Stimulated activated CD8-positive, alpha-beta memory T cell treated with anti-CD3 and anti-CD28 coated beads, Interleukin-7, amount 100 ng/mL, for 4 hours (primary cell): ENCODE data around the gene SLC25A40.
"Not testable (repeated sequence)": the region's sequence is repeated elsewhere in the genome, so short reads cannot be mapped to it uniquely, and the experiment has no call there.

Experiments
- DNase-seq, 2 donors: peaks; one replicate each; pipeline ENCODE4 v3.0.0-alpha.2; 2020; ENCODE audit warnings: low read depth in 2 of 2

Gene SLC25A40

DNA sequence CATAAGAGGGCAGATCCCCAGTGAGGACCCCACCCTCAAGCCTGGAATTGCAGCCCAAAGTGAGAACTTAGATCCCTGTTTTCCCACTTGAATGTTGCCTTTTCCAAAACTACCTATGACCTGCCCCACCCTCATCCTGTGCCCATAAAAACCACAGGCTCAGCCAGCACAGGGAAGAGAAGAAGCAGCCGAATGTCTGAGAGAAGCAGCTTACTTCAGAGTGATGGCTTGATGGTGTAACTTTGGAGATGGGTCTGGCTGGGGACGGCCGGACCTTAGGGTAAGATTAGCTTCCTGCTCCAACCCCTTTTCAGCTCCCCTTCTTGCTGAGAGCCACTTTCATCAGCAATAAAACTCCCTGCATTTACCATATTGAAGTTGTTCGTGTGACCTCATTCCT, 5.7 kb downstream of the SLC25A40 start:
- DNase-seq, result no peak

DNA sequence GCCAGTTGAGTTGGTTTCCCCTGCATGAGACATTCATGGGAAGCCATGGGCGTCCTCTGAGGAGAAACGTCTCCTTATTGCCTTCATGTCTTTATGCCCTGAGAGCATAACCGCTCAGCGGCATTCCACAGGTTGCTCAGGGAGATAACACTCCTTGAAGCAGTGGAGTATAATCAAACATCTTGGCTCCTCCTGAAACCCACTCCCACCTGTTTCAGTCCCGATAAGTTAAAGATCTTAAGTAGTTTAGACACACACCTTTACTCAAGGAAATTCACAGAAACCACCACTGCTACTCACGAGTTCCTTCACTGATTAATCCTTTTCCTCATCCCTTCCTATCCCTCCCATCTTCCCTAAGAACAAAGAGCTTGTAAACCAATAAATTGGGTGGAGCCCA, 9.6 kb downstream of the SLC25A40 start:
- DNase-seq, result not testable (repeated sequence)

DNA sequence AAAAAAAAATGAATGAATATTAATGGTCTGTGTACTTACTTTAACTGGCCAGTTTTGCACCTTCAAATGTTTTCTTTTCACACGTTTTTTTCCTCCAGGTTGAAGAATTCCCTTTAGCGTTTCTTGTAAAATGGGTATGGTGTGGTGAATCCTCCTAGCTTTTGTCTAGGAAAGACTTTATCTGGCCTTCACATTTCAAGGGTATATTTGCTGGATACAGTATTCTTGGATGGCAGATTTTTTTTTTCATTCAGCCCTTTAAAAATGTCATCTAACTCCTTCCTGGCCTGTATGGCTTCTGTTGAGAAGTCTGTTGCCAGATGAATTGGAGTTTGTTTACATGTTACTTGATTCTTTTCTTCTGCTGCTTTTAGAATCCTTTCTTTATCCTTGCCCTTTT, 10.1 kb downstream of the SLC25A40 start:
- no peak for DNase-seq

DNA sequence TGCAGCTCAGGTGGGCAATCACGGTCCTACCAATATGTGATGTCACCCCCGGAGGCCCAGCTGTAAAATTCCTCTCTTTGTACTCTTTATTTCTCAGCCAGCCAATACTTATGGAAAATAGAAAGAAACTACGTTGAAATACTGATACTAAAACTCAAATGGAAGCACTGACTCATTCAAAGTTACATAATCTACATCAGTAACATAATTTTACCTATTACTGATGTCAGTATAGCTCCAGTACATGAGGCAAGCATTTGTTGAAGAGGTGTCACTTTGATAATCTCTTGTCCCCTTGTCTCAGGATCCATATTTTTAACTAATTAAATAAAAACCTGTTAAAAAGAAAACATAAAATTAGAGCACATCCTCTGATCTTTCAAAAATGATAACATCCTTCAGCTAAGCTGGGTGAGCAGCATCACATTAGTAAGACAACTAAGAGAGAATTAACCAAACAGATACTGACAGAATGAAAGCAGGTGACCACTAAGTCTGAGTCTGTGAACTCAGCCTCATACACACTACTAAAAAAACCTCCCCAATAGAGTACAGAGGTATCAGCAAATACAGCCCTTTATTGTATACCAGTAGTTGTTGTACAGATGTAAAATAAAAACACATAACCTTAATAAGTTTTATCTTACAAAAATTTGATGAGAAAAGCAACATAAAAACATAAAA, 17.6 kb downstream of the SLC25A40 start:
- no peak for DNase-seq

DNA sequence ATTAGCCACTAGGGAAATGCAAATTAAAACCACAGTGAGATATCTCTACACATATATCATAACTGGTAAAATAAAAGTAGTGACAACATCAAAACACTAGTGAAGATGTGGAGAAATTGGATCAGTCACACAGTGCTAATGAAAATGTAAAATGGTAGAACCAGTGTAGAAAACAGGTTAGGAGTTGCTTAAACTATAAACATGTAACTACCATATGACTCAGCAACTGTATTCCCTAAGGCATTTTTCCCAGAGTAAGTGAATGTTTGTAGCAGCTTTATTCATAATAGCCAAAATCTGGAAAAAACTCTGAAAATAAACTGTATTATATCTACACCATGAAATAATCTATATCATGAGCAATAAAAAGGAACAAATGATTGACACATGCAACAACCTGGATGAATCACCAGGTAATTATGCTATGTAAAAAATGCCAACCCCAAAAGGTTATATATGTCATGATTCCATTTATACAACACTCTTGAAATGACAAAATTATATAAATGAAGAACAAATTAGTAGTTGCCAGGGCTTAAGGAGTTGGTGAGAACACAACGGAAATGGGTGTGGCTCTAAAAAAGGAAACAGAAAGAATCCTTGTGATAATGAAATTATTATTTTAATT, 22.8 kb downstream of the SLC25A40 start:
- no peak for DNase-seq

DNA sequence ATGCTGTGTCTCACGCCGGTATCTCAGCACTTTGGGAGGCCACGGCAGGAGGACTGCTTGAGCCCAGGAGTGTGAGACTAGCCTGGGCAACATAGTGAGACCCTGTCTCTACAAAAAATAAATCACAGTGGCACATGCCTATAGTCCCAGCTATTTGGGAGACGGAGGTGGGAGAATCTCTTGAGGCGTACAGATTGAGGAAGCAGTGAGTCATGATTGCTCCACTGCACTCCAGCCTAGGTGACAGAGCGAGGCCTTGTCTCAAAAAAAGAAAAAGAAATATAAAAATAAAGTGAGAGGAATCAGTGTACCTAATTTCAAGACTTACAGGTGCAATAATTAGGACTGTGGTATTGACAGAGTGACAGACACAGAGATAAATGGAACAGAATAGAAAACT, 23.9 kb downstream of the SLC25A40 start:
- DNase-seq, result no peak

DNA sequence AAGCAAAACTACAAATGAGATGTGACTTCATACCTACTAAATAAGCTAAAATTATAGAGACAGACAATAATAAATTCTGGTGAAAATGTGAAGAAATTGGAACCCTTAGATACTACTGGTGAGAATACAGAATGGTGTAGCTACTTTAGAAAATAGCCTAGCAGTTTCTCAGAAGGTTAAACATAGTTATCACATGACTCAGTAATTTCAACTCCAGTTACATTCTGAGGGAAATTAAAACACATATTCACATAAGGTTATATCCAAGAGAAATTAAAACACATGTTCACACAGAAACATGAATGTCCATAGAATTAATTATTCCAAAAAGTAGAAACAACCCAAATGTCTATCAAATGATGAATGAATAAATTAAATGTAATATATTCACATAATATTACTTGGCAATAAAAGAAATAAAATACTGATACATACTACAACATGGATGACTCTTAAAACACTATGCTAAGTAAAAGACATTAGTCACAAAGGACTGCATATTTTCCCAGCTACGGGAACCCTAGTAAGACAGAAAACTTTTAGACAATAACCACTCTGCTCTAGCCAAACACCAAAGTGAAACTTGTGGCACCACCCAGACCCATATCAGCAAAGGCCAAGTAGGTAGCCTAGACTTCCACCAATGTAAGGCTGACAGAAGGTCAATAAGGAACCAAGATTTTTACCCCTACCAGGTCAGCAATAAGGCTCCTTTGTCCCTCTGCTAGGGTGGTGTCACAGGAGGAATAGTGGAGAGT, 25.1 kb downstream of the SLC25A40 start:
- DNase-seq, result no peak

DNA sequence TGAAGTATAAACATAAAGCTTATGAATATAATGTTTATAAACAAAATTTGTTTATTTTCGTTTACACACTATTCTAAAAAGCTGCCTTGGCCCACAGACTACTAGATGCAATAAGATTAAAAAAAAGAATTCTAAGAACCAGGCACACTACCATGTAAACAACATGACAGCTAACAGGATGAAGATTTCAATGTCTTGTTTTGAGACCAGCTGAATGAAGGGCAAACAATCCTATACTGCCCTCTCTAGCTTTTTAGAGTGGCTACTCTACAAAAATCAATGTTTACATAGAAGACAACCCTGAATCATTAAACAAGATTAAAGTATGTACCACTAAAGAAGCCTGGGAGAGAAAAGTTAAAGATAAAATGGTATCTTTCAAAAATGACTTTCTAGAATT, 38.6 kb downstream of the SLC25A40 start:
- no peak for DNase-seq

DNA sequence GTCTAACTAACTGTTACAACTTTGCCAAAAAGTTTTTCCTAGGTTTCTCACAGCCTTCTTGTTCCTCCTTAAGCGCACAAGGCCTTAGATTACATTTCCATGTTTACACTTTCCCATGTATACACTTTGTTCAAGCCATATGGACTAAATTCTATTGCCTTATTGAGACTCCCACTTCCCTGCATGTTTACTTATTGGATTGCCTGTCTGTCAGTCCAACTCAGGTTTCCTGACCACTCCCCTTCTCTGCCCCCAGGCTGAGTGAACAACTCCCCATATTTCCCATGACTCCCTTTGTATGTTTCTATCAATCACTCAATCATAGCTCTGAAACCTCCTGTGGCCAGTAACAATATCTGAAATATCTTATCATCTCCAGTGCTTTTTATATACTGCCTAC, 43.0 kb downstream of the SLC25A40 start:
- DNase-seq, result no peak

DNA sequence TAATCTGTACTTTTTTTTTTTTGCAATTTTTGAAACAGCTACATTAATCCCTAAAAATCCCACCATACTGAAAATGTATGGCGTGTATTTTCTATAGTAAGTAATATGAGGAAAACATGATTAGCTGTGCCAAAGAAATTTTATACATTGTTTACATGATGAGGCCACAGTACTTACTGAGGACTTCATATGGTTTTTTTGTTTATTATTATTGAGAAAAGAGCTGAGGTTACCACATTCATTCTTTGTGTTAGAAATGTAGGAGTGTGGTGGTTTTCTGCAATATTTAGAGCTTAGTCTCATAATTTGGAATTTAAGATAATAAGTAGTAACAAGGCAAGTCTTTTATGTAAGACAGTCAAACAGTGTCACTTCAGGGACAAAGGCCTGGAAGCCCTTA, 45.1 kb downstream of the SLC25A40 start:
- DNase-seq, result no peak

DNA sequence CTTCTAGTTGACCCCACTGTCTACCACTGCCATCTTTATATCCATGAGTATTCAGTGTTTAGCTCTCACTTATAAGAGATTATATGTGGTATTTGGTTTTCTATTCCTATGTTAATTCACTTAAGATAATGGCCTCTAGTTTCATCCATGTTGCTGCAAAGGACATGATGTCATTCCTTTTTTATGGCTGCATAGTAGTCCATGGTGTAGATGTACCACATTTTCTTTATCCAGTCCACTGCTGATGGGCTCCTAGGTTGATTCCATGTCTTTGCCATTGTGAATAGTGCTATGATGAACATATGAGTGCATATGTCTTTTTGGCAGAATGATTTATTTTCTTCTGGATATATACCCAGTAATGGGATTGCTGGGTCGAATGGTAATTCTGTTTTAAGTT, 47.8 kb downstream of the SLC25A40 start:
- not testable (repeated sequence) for DNase-seq

DNA sequence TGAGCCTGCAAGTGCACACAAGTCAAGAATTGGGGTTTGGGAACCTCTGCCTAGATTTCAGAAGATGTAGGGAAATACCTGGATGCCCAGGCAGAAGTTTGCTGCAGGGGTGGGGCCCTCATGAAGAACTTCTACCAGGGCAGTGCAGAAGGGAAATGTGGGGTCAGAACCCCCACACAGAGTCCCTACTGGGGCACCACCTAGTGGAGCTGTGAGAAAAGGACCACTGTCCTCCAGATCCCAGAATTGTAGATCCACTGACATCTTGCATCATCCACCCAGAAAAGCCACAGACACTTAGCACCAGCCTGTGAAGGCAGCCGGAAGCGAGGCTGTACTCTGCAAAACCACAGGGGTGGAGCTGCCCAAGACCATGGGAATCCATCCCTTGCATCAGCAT, 50.8 kb downstream of the SLC25A40 start:
- not testable (repeated sequence) for DNase-seq

DNA sequence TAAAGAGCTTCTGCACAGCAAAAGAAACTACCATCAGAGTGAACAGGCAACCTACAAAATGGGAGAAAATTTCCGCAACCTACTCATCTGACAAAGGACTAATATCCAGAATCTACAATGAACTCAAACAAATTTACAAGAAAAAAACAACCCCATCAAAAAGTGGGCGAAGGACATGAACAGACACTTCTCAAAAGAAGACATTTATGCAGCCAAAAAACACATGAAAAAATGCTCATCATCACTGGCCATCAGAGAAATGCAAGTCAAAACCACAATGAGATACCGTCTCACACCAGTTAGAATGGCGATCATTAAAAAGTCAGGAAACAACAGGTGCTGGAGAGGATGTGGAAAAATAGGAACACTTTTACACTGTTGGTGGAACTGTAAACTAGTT, 54.1 kb downstream of the SLC25A40 start:
- not testable (repeated sequence) for DNase-seq

DNA sequence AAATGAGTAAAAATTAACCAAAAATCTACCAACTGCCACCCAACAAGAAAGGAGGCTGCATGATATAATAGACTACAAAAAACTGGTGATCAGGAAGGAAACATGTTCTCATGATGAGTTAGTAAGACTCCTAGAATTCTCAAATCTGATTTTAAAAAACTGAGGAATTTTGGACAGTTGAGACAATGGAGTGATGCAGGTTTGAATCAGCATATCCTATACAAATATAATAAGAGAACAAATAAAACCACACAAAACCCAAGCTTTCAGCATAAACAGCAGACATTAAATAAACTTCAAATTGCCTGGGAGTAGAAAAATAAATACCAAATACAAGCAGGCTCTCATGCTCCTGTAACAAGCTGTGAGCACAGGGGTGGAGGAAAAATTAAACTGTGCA, 57.8 kb downstream of the SLC25A40 start:
- DNase-seq, result no peak

DNA sequence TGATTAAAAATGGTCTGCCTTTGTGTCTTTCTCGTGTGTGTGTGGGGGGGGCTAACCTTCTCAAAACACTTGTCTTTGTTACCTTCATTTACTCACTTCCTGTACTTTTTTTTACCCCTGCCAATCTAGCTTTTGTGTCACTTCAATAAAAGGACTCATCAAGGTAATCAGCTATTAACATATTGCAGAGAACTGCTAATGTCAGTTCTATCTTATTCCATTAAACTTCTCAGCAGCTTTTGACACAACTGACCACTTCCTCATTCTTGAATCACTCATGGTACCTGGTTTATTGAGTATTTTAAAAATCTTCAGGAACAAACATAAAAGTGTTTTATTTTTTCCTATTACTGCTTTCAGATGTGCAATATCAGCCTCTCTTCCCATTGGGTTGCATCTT, 59.8 kb downstream of the SLC25A40 start:
- no peak for DNase-seq

DNA sequence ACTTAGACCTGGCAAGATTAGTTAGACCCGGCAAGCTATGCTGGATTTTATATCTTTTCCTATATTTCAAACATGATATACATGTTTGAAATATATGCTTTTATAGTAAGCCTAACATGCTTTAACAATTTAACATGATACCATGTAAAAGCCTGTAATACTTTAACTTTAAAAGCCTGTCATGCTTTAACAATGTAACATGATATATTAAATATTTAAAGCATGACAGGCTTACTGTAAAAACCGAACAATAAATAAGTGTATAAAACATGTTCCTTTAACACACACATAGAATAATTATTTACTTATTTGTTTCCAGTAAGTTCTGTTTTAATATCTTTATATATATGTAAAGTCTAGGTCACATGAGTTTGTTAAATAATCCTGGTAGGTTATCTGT, 65.4 kb downstream of the SLC25A40 start:
- DNase-seq, result no peak

DNA sequence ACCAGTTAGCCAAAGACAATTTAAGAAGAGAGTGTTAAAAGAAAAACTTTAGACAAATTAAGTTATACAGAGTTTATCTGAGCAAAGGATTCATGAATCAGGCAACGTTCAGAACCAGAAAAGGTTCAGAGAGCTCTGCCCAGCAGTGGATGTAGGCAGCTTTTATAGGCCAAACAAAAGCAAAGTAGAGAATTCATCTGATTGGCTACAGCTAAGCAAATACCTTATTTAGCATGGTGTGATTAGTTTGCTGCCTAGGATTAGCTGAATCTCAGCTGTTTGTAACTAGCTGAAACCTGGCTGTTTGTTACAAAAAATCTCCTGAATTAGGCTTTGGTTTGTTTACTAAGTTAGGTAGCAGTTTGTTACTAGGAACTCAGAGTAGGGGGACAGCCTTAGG, 66.0 kb downstream of the SLC25A40 start:
- no peak for DNase-seq

DNA sequence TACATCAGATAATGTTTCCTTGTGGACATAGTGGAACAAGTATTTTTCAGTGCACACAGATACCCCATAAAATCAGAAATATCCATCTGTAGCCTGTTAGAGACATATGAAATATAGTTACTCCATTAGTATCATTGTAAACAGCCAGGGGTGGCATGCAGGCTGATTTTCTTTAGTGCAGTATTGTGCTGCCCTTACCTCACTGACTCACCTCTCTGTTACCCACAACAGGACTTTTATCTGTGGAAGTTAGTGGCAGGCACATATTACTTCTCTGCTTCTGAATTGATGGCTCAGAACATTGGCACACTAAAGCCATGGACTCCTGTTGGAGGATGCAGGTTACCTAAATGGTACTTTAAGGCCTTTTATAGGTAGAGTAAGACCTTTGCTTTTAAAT, 70.0 kb downstream of the SLC25A40 start:
- DNase-seq, result no peak

DNA sequence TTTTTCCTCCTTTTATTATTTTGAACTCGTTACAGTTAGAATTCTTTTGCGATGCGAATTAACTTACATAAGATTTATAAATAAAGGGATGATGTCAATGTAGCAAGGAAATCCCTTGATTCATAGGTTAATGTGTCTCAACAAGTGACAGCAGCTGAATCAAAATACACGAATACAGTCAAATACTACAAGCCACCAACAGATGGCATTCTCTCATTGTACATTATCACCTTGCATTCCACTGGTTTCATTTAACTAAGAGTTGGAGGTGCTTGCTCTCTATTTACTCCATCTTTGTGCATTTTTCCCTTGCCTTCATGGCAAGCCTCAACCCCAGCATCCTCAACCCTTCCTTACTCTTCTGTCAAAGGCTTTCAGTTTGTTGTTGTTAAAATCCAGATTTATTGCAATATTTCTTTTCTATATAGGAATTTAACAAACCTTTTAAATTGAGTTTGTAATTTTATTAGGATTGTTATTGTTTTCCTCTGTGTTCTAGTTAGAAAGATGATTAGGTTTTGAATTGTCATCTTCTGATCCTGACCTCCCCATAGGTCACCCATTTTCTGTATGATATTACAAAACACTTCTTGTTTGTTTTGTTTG, 78.3 kb downstream of the SLC25A40 start:
- DNase-seq, result no peak

DNA sequence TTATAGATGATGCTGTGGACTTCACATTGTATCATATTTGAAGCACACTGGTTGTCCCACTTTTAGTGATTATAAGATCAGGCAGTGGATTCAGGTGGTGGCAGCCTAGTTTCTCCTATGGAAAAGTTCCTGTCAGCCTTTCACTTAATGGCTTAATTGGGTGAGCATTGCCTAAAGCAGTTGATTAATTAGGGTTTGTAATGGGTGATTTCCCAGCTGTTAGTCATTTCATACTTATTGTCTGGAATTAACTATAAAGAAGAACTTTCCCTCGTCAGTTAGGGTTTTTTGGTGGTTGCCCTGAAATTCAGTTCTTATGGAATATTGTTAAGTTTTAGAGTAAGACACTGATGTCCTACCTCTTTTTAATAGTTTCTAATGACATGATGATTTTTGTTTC, 78.8 kb downstream of the SLC25A40 start:
- DNase-seq, result no peak

DNA sequence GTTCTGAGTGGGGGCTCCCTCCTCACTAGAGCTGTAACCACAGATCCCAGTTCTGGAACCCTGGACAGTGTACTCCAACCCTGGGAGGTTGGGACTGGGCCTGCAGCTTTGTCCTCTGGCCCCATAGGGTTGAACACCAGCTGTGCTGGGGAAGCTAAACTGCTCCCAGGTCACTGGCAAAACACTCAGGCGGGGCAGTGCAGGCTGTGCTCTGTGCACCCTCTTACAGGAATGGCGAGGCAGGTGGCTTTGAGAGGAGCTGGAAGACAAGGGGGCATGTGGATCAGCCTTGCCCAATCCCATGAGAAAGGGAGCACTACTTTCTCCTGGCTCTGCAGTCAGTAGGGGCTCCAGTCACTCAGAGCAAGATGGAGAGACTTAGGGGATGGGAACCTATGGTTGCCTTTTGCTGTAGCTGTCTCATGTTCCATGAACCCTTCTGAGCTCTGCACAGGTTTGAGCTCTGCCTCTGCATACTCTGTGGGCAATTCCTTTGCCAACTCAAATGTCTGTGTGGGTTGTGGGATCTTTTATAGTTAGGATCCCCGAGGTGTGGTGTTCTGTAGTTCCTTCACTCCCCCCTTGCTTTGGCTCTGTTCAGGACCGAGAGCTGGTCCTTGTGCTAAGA, 90.7 kb downstream of the SLC25A40 start:
- DNase-seq, result no peak

DNA sequence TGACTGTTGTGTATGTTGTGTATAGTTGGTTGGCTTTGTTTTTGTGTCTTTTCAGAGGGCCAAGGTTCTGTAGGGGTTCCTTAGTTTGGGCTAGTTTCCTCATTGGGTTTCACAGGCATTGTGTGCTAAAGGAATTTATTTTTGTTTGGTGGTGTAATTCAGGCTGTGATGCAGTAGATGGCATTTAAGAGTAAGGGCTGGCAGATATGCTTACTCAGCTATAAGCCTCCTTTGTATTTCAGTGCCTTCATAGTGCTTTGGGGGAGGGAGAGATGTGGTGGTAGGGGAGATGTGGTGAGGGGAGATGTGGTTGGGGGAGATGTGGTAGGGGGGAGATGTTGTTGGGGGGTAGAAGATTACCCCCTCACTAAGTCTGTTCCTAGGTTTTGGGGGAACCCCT, 91.7 kb downstream of the SLC25A40 start:
- DNase-seq, result no peak
